PFSK-1 (cell line): ENCODE measurements around the gene RFTN1.

Source experiments
- FOXP2 ChIP-seq: optimal IDR thresholded peaks from 2 replicates; pipeline ENCODE3; 2011; ENCODE audit warnings: borderline replicate concordance, control low read depth, inconsistent platforms; ENCODE audit not compliant: insufficient read depth; ENCODE audit errors: extremely low read length, extremely low read depth
- POLR2AphosphoS5 ChIP-seq: IDR thresholded peaks from 2 replicates; pipeline ENCODE4 v1.6.1; 2012; ENCODE audit warnings: low read depth, mild to moderate bottlenecking, control low read depth, low read length, moderate library complexity
- SIN3A ChIP-seq: IDR thresholded peaks from 2 replicates; pipeline ENCODE4 v1.6.1; 2012; ENCODE audit warnings: mild to moderate bottlenecking, low read length, moderate library complexity, borderline replicate concordance; ENCODE audit not compliant: insufficient read depth
- TAF1 ChIP-seq: IDR thresholded peaks from 2 replicates; pipeline ENCODE4 v1.6.1; 2012; ENCODE audit warnings: low read length, control low read depth, borderline replicate concordance; ENCODE audit not compliant: insufficient read depth
- TF ChIP-seq, protein P1 (sequence below), 2 experiments: IDR thresholded peaks; 2 replicates each; pipeline versions ENCODE4 v1.6.1 to v1.8.0; 2011 to 2012; ENCODE audit warnings: low read depth in 2 of 2, low read length in 2 of 2, control low read depth in 1 of 2, inconsistent platforms in 1 of 2, mild to moderate bottlenecking in 1 of 2, moderate library complexity in 1 of 2; ENCODE audit not compliant: insufficient read depth in 1 of 2

The RFTN1 gene

DNA sequence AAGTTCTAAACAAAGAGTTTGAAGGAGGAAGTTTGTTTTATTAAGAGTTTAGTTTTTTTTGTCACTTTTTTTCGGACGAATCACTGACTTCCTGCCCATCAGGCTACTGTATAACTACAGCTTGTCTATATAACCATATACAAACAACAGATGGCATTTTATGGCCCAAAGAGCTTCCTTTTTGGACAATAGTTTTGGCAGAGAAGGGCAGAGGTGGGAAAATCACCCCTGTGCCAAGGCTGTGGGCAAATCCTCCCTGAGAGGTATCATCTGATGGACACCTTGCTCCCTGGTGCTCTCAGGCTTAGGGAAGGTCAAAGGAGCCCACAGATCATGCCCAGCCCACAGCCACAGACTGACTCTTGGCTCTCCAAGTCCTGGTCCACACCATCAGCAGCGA, 135.1 kb downstream of the RFTN1 start:
- TF ChIP-seq, protein P1, sequence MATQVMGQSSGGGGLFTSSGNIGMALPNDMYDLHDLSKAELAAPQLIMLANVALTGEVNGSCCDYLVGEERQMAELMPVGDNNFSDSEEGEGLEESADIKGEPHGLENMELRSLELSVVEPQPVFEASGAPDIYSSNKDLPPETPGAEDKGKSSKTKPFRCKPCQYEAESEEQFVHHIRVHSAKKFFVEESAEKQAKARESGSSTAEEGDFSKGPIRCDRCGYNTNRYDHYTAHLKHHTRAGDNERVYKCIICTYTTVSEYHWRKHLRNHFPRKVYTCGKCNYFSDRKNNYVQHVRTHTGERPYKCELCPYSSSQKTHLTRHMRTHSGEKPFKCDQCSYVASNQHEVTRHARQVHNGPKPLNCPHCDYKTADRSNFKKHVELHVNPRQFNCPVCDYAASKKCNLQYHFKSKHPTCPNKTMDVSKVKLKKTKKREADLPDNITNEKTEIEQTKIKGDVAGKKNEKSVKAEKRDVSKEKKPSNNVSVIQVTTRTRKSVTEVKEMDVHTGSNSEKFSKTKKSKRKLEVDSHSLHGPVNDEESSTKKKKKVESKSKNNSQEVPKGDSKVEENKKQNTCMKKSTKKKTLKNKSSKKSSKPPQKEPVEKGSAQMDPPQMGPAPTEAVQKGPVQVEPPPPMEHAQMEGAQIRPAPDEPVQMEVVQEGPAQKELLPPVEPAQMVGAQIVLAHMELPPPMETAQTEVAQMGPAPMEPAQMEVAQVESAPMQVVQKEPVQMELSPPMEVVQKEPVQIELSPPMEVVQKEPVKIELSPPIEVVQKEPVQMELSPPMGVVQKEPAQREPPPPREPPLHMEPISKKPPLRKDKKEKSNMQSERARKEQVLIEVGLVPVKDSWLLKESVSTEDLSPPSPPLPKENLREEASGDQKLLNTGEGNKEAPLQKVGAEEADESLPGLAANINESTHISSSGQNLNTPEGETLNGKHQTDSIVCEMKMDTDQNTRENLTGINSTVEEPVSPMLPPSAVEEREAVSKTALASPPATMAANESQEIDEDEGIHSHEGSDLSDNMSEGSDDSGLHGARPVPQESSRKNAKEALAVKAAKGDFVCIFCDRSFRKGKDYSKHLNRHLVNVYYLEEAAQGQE (IDR thresholded peaks at IDR 0.05; ENCODE audit: insufficient read depth in 1 of 2, low read depth in 2 of 2, low read length in 2 of 2): no peak
- TF ChIP-seq POLR2AphosphoS5 (no peak), SIN3A (no peak), FOXP2 (no peak), TAF1 (no peak)

DNA sequence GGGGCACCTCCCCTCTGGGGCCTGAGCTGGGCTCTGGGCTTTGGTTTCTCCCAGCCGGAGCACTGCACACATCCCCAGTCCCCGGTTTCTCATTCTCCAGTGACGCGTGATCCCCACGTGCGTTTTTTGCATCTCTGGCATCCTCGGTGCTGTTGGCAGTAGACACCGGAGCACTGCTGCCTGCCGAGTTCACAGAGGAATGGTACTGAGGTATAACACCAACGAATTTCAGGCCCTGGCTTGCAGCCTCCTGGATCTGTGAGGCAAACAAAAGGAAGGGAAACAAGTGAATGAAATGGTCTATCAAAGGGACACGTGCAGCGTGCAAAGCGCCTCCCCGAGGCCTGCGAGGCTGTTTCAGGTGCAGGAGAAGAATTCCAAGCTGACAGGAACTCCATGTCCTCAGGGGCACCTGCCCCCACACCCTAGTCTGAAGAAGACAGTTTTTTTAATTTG, 135.6 kb downstream of the RFTN1 start:
- TF ChIP-seq SIN3A (no peak), TAF1 (no peak), POLR2AphosphoS5 (no peak), FOXP2 (no peak)
- TF ChIP-seq, protein P1 (IDR thresholded peaks at IDR 0.05; ENCODE audit: insufficient read depth in 1 of 2, low read depth in 2 of 2, low read length in 2 of 2): no peak

DNA sequence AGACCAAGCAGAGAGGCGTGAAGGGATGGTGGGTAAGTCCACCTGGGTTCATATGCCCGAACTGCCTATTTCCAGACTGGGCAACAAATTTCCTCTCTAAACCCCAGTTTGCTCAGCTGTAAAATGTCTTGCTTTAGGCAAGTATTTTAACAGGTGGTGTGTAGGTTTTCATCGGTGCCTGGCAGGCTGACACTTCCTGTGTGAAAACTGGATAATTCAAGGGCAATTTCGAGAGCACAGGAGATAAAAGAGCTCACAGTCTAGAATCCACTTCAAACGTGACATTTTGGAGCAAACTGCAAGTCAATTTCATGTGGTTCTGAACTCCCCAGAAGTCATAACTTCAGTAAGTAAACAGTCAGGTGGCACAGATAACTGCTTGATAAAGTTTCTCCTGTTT, 136.3 kb downstream of the RFTN1 start:
- no peak for TF ChIP-seq TAF1
- TF ChIP-seq FOXP2: no peak
- TF ChIP-seq SIN3A: no peak
- TF ChIP-seq, protein P1 (IDR thresholded peaks at IDR 0.05; ENCODE audit: insufficient read depth in 1 of 2, low read depth in 2 of 2, low read length in 2 of 2): no peak
- no peak for TF ChIP-seq POLR2AphosphoS5

DNA sequence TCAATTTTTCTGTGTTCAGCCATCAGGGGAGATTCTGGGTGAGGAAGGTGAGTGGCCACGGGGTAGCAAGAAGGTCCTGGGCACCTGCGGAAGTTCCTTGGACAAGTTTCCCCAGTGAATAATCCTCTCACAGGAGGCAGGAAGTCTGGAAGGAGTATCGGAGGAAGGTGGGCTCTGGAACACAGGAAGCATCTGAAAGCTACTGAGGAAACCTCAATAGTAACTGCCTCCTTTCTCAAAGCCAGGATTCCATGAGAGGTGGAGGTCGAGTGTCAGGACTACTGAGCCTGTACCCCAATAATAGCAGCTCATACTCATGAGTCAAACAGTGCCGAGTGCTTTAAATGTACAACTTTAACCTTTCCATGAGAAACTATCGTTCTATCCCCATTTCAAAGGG, 137.6 kb downstream of the RFTN1 start:
- no peak for TF ChIP-seq POLR2AphosphoS5
- TF ChIP-seq FOXP2: no peak
- no peak for TF ChIP-seq TAF1
- TF ChIP-seq, protein P1 (IDR thresholded peaks at IDR 0.05; ENCODE audit: insufficient read depth in 1 of 2, low read depth in 2 of 2, low read length in 2 of 2): no peak
- no peak for TF ChIP-seq SIN3A

DNA sequence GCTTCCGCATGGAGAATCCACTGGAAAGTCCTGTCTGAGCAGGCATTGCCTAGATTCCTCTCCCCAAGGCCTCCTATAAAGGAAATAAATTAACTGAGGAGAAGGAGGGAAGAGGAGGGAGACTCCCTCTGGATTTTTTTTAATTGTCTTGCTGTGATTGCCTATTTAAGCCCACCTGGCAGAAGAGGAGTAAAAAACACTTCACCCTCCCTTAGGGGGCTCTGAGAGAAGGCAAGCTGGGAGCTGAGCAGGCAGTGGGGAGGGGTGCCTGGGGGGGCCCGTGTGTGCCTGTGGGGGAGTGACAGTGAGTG, 138.6 kb downstream of the RFTN1 start:
- TF ChIP-seq SIN3A (no peak), POLR2AphosphoS5 (no peak), FOXP2 (no peak), TAF1 (no peak)
- TF ChIP-seq, protein P1 (IDR thresholded peaks at IDR 0.05; ENCODE audit: insufficient read depth in 1 of 2, low read depth in 2 of 2, low read length in 2 of 2): no peak
